ENCODE data around the gene DCDC2C.

Gene DCDC2C

GRCh38 chr2:3830796-3831195 is 127.4 kb downstream of the DCDC2C start:
- DNase-seq (ENCODE audit: low read depth): no peak

GRCh38 chr2:3837086-3837485 is 133.7 kb downstream of the DCDC2C start:
- no peak for DNase-seq (ENCODE audit: low read depth)

GRCh38 chr2:3838348-3838747 is 135.0 kb downstream of the DCDC2C start:
- no peak for DNase-seq (ENCODE audit: low read depth)

- DNase-seq (ENCODE audit: low read depth): no peak
Measured at GRCh38 chr2:3839476-3839875, 136.1 kb downstream of the DCDC2C start.

- no peak for DNase-seq (ENCODE audit: low read depth)
Measured at GRCh38 chr2:3840611-3841155, 137.3 kb downstream of the DCDC2C start.

- DNase-seq (ENCODE audit: low read depth): no peak
Measured at GRCh38 chr2:3847397-3848052, 144.2 kb downstream of the DCDC2C start.

GRCh38 chr2:3848776-3849175 is 145.4 kb downstream of the DCDC2C start:
- DNase-seq (ENCODE audit: low read depth): no peak

GRCh38 chr2:3849213-3849612 is 145.8 kb downstream of the DCDC2C start:
- no peak for DNase-seq (ENCODE audit: low read depth)

- no peak for DNase-seq (ENCODE audit: low read depth)
Measured at GRCh38 chr2:3857576-3857975, 154.2 kb downstream of the DCDC2C start.

- DNase-seq (ENCODE audit: low read depth): no peak
Measured at GRCh38 chr2:3864943-3865865, 161.8 kb downstream of the DCDC2C start.

- no peak for DNase-seq (ENCODE audit: low read depth)
Measured at GRCh38 chr2:3867469-3867868, 164.1 kb downstream of the DCDC2C start.

GRCh38 chr2:3868012-3868805 is 164.8 kb downstream of the DCDC2C start:
- no peak for DNase-seq (ENCODE audit: low read depth)

- DNase-seq (ENCODE audit: low read depth): no peak
Measured at GRCh38 chr2:3870222-3870621, 166.8 kb downstream of the DCDC2C start.

GRCh38 chr2:3871002-3871401 is 167.6 kb downstream of the DCDC2C start:
- DNase-seq (ENCODE audit: low read depth): no peak

- no peak for DNase-seq (ENCODE audit: low read depth)
Measured at GRCh38 chr2:3872451-3872850, 169.1 kb downstream of the DCDC2C start.

- no peak for DNase-seq (ENCODE audit: low read depth)
Measured at GRCh38 chr2:3873899-3874298, 170.5 kb downstream of the DCDC2C start.

- no peak for DNase-seq (ENCODE audit: low read depth)
Measured at GRCh38 chr2:3876221-3876620, 172.8 kb downstream of the DCDC2C start.

GRCh38 chr2:3876685-3877084 is 173.3 kb downstream of the DCDC2C start:
- DNase-seq (ENCODE audit: low read depth): no peak

GRCh38 chr2:3885629-3886628 is 182.6 kb downstream of the DCDC2C start:
- DNase-seq (ENCODE audit: low read depth): no peak

GRCh38 chr2:3895021-3895420 is 191.6 kb downstream of the DCDC2C start:
- no peak for DNase-seq (ENCODE audit: low read depth)

All from CMK (cell line).